Neuronal stem cell (in vitro differentiated cells): ENCODE results near the gene ADGRF1.

ENCODE experiments used
- DNase-seq: peaks from one replicate; pipeline ENCODE4 v3.0.0-alpha.2; 2013; ENCODE audit warnings: low spot score
- H2AFZ ChIP-seq: one replicate; pipeline ENCODE4 v1.6.1; 2013; ENCODE audit warnings: mild to moderate bottlenecking, low read length, inconsistent platforms
- H2AK5ac ChIP-seq: 2 replicates; pipeline ENCODE4 v1.6.1; 2013; ENCODE audit warnings: low read depth, mild to moderate bottlenecking, inconsistent platforms, low read length, moderate library complexity, mixed read lengths
- H2BK120ac ChIP-seq: 2 replicates; pipeline ENCODE4 v1.6.1; 2013; ENCODE audit warnings: low read depth, mild to moderate bottlenecking, inconsistent platforms, low read length, moderate library complexity, mixed read lengths
- H2BK12ac ChIP-seq: one replicate; pipeline ENCODE4 v1.6.1; 2013; ENCODE audit warnings: low read length, inconsistent platforms
- H2BK15ac ChIP-seq: 2 replicates; pipeline ENCODE4 v1.6.1; 2013; ENCODE audit warnings: mild to moderate bottlenecking, low read length, inconsistent platforms, mixed read lengths
- H2BK5ac ChIP-seq: one replicate; pipeline ENCODE4 v1.6.1; 2013; ENCODE audit warnings: inconsistent platforms, mild to moderate bottlenecking, low read length, moderate library complexity
- H3K14ac ChIP-seq: one replicate; pipeline ENCODE4 v1.6.1; 2013; ENCODE audit warnings: low read length, inconsistent platforms
- H3K18ac ChIP-seq: 2 replicates; pipeline ENCODE4 v1.6.1; 2013; ENCODE audit warnings: low read length, inconsistent platforms
- H3K23ac ChIP-seq: 2 replicates; pipeline ENCODE4 v1.6.1; 2013; ENCODE audit warnings: low read depth, mild to moderate bottlenecking, mixed read lengths, low read length, inconsistent platforms; ENCODE audit not compliant: poor library complexity
- H3K27ac ChIP-seq: replicated peaks from 3 replicates; pipeline ENCODE4 v1.5.1; 2013; ENCODE audit warnings: low read length, inconsistent platforms
- H3K27me3 ChIP-seq, 3 experiments: 2 replicates each; pipeline ENCODE4 v1.6.1; 2013; ENCODE audit warnings: low read length in 3 of 3, mild to moderate bottlenecking in 2 of 3, inconsistent platforms in 1 of 3, low read depth in 1 of 3, mixed read lengths in 1 of 3, moderate library complexity in 1 of 3; ENCODE audit not compliant: control insufficient read depth in 3 of 3, insufficient read depth in 3 of 3
- H3K36me3 ChIP-seq, 2 donors: replicated peaks in 1 of 2; 2 replicates each; pipeline ENCODE4 v1.6.1; 2013; ENCODE audit warnings: low read length in 2 of 2; ENCODE audit not compliant: control insufficient read depth in 2 of 2, insufficient read depth in 2 of 2
- H3K4ac ChIP-seq: 2 replicates; pipeline ENCODE4 v1.6.1; 2013; ENCODE audit warnings: inconsistent platforms, mild to moderate bottlenecking, low read length, moderate library complexity
- H3K4me1 ChIP-seq, 2 donors: 1 replicate in 1 of 2; 2 replicates in 1 of 2; pipeline ENCODE4 v1.6.1; 2013; ENCODE audit warnings: low read length in 2 of 2, low read depth in 1 of 2; ENCODE audit not compliant: control insufficient read depth in 2 of 2, insufficient read depth in 1 of 2
- H3K4me2 ChIP-seq: one replicate; pipeline ENCODE4 v1.6.1; 2013; ENCODE audit warnings: mild to moderate bottlenecking, low read length, inconsistent platforms; ENCODE audit not compliant: insufficient read depth, poor library complexity, severe bottlenecking
- H3K4me3 ChIP-seq, 2 donors: 2 replicates each; pipeline ENCODE4 v1.5.1; 2013; ENCODE audit warnings: low read length in 2 of 2, mild to moderate bottlenecking in 2 of 2, inconsistent platforms in 1 of 2, moderate library complexity in 1 of 2
- H3K79me1 ChIP-seq: one replicate; pipeline ENCODE4 v1.6.1; 2013; ENCODE audit warnings: low read depth, mild to moderate bottlenecking, inconsistent platforms, low read length, moderate library complexity
- H3K9ac ChIP-seq: one replicate; pipeline ENCODE4 v1.6.1; 2013; ENCODE audit warnings: mild to moderate bottlenecking, low read depth, low read length, inconsistent platforms; ENCODE audit not compliant: poor library complexity
- H3K9me3 ChIP-seq, 2 donors: replicated peaks in 1 of 2; 2 replicates each; pipeline versions ENCODE3 to v1.6.1; 2013; ENCODE audit warnings: low read length in 2 of 2, mild to moderate bottlenecking in 2 of 2, inconsistent platforms in 1 of 2, low read depth in 1 of 2, mixed read lengths in 1 of 2, moderate library complexity in 1 of 2; ENCODE audit not compliant: control insufficient read depth in 2 of 2, insufficient read depth in 1 of 2
- H4K8ac ChIP-seq: one replicate; pipeline ENCODE4 v1.6.1; 2013; ENCODE audit warnings: low read depth, mild to moderate bottlenecking, inconsistent platforms, low read length, moderate library complexity
- H4K91ac ChIP-seq: one replicate; pipeline ENCODE4 v1.6.1; 2013; ENCODE audit warnings: low read length, low read depth, mild to moderate bottlenecking, inconsistent platforms; ENCODE audit not compliant: poor library complexity
- WGBS, 2 donors: extraction: QIAGEN DNeasy Blood & Tissue Kit; methylation state at CpG; one replicate each; pipeline ENCODE4 v1.1.7; 2013; ENCODE audit warnings: missing lambda C conversion rate in 2 of 2, mixed read lengths in 1 of 2; ENCODE audit not compliant: insufficient read length in 2 of 2, insufficient replicate concordance in 1 of 2; ENCODE audit errors: extremely low coverage in 2 of 2; 5-methylcytosine and 5-hydroxymethylcytosine counted together

ADGRF1 gene

GRCh38 chr6:47034421-47034820 lies 7.7 kb downstream of the ADGRF1 start:
- Histone ChIP-seq H3K4me1 (peaks cover 0 to 3% of the 10 kb centered on the region in 2 donors), H3K18ac (no peak overlapping the region), H3K36me3 (no peaks in the 10 kb centered on the region), H2BK5ac (no peak overlapping the region), H2AFZ (no peak overlapping the region), H4K91ac (no peak overlapping the region), H3K4me2 (no peak overlapping the region), H3K4ac (no peak overlapping the region), H3K23ac (no peak overlapping the region), H2BK120ac (no peak overlapping the region), H3K9me3 (no peaks in the 10 kb centered on the region), H4K8ac (no peak overlapping the region), H3K27ac (no peak overlapping the region), H3K4me3 (no peak overlapping the region), H3K9ac (no peak overlapping the region), H3K79me1 (no peaks in the 10 kb centered on the region), H3K27me3 (no peaks in the 10 kb centered on the region), H2AK5ac (no peak overlapping the region), H2BK15ac (no peak overlapping the region), H2BK12ac (no peak overlapping the region), H3K14ac (no peak overlapping the region)
- DNase-seq = no peak
- WGBS, 2 donors = no CpG with 5 or more reads among the region's 2 CpGs

- Histone ChIP-seq H4K8ac (no peak overlapping the region), H3K4me1 (peaks cover 0 to 3% of the 10 kb centered on the region in 2 donors), H3K9ac (peak overlapping the region; percentile 27), H2BK15ac (peak overlapping the region; percentile 41), H3K9me3 (no peaks in the 10 kb centered on the region), H3K4me2 (no peak overlapping the region), H2AK5ac (no peak overlapping the region), H3K18ac (peak overlapping the region; percentile 78), H3K36me3 (no peaks in the 10 kb centered on the region), H3K79me1 (no peaks in the 10 kb centered on the region), H2AFZ (no peak overlapping the region), H3K4ac (no peak overlapping the region), H3K27ac (no peak overlapping the region), H3K23ac (no peak overlapping the region), H2BK5ac (no peak overlapping the region), H2BK12ac (no peak overlapping the region), H2BK120ac (no peak overlapping the region), H3K4me3 (no peak overlapping the region), H4K91ac (no peak overlapping the region), H3K14ac (no peak overlapping the region), H3K27me3 (no peaks in the 10 kb centered on the region)
- WGBS, 2 donors = no CpG with 5 or more reads among the region's 12 CpGs
- DNase-seq = no peak
Observed at GRCh38 chr6:47032974-47033765, 9.0 kb downstream of the ADGRF1 start.

- no peak overlapping the region for H2BK5ac ChIP-seq
- H3K4ac ChIP-seq = no peak overlapping the region
- no peak overlapping the region for H3K18ac ChIP-seq
- no peak overlapping the region for H2BK12ac ChIP-seq
- H2AK5ac ChIP-seq = no peak overlapping the region
- H3K23ac ChIP-seq = no peak overlapping the region
- no peak overlapping the region for H3K9ac ChIP-seq
- H3K14ac ChIP-seq = no peak overlapping the region
- WGBS, 2 donors = no CpG with 5 or more reads among the region's 3 CpGs
- H4K91ac ChIP-seq = no peak overlapping the region
- no peak overlapping the region for H3K4me2 ChIP-seq
- H2AFZ ChIP-seq = no peak overlapping the region
- no peaks in the 10 kb centered on the region for H3K27me3 ChIP-seq
- H3K4me1 ChIP-seq = peaks cover 0 to 3% of the 10 kb centered on the region in 2 donors
- no peak overlapping the region for H2BK15ac ChIP-seq
- H3K79me1 ChIP-seq = no peaks in the 10 kb centered on the region
- no peak for DNase-seq
- no peak overlapping the region for H2BK120ac ChIP-seq
- H3K4me3 ChIP-seq = no peak overlapping the region
- no peak overlapping the region for H4K8ac ChIP-seq
- H3K36me3 ChIP-seq = no peaks in the 10 kb centered on the region
- no peaks in the 10 kb centered on the region for H3K9me3 ChIP-seq
- no peak overlapping the region for H3K27ac ChIP-seq
Observed at GRCh38 chr6:47031656-47032055, 10.5 kb downstream of the ADGRF1 start.

GRCh38 chr6:47029865-47030561 lies 12.1 kb downstream of the ADGRF1 start:
- H2AK5ac ChIP-seq = no peak overlapping the region
- no peaks in the 10 kb centered on the region for H3K79me1 ChIP-seq
- no peaks in the 10 kb centered on the region for H3K27me3 ChIP-seq

More at GRCh38 chr6:47029865-47030561, 12.1 kb downstream of the ADGRF1 start:
- no peak overlapping the region for H3K23ac ChIP-seq
- no peak overlapping the region for H2BK5ac ChIP-seq
- no peak overlapping the region for H3K4me3 ChIP-seq
- no peaks in the 10 kb centered on the region for H3K9me3 ChIP-seq
- no peak overlapping the region for H4K8ac ChIP-seq
- no peak overlapping the region for H4K91ac ChIP-seq
- H3K36me3 ChIP-seq = no peaks in the 10 kb centered on the region
- no peak overlapping the region for H3K18ac ChIP-seq
- H3K4me2 ChIP-seq = no peak overlapping the region
- DNase-seq = no peak
- H2BK12ac ChIP-seq = no peak overlapping the region
- H3K27ac ChIP-seq = no peak overlapping the region
- H3K14ac ChIP-seq = no peak overlapping the region
- H2BK15ac ChIP-seq = no peak overlapping the region
- H2AFZ ChIP-seq = no peak overlapping the region
- peaks cover 0 to 3% of the 10 kb centered on the region in 2 donors for H3K4me1 ChIP-seq
- no peak overlapping the region for H3K9ac ChIP-seq
- H2BK120ac ChIP-seq = no peak overlapping the region
- no CpG with 5 or more reads among the region's 7 CpGs for WGBS, 2 donors
- no peak overlapping the region for H3K4ac ChIP-seq
